Peyer's patch (tissue), 4 donors: ENCODE data around the gene ADAP1. TPM values are rescaled to one million over a fixed set of nuclear protein-coding genes. Genes with fewer than 3 reads are reported as not detected.
A peak's percentile ranks its signal among the peaks of the same experiment; 100 is the strongest.

Source experiments
- DNase-seq, 3 donors: peaks; one replicate each; pipeline ENCODE4 v3.0.0-alpha.2; 2017 to 2019
- H3K27ac ChIP-seq, 4 donors: fragments of 200-600 bp; sonication (generic); one replicate each; pipeline ENCODE4 v1.5.1; 2016 to 2019
- H3K27me3 ChIP-seq, 2 donors: fragments of 200-600 bp; sonication (generic); one replicate each; pipeline ENCODE4 v1.5.1; 2019
- H3K36me3 ChIP-seq, 3 donors: fragments of 200-600 bp; sonication (generic); one replicate each; pipeline ENCODE4 v1.5.1; 2016 to 2019
- H3K4me1 ChIP-seq, 4 donors: fragments of 200-600 bp; sonication (generic); one replicate each; pipeline ENCODE4 v1.5.1; 2016 to 2019
- H3K4me3 ChIP-seq, 4 donors: fragments of 200-600 bp; sonication (generic); 1 replicate in 3 of 4; 2 replicates in 1 of 4; pipeline ENCODE4 v1.5.1; 2016 to 2019; ENCODE audit warnings: mild to moderate bottlenecking in 1 of 4
- H3K9me3 ChIP-seq, 4 donors: fragments of 200-600 bp; sonication (generic); one replicate each; pipeline ENCODE4 v1.5.1; 2016 to 2019; ENCODE audit warnings: mild to moderate bottlenecking in 1 of 4
- POLR2A ChIP-seq, 2 donors: fragments of 450-650 bp; IDR thresholded peaks; one replicate each; pipeline ENCODE4 v1.5.1; 2017; ENCODE audit warnings: antibody characterized with exemption in 2 of 2, mild to moderate bottlenecking in 2 of 2, moderate library complexity in 2 of 2
- total RNA-seq, 4 donors: library from RNA; depleted of rRNA; stranded (reverse); fragments of >200 nt; gene quantifications; one replicate each; pipeline ENCODE4 v1.1.0, GENCODE V29; 2016
- TF ChIP-seq, protein P1 (sequence below), 6 experiments: fragments of 450-650 bp in 4 of 6; fragments of 200-600 bp in 2 of 6; sonication (generic) in 1 of 6; IDR thresholded peaks; one replicate each; pipeline ENCODE4 v1.5.1; 2017 to 2019; ENCODE audit warnings: antibody characterized with exemption in 6 of 6, mild to moderate bottlenecking in 3 of 6, moderate library complexity in 1 of 6

ADAP1 gene
- total RNA-seq, 4 donors from 2014 or later: 102 to 146 (median 133) TPM

- no peak for DNase-seq
- peaks cover 0 to 37% (median 7%) of the 10 kb centered on the region in 4 donors for H3K4me1 ChIP-seq
- no peak for TF ChIP-seq POLR2A (IDR thresholded peaks at IDR 0.05)
- TF ChIP-seq, protein P1, sequence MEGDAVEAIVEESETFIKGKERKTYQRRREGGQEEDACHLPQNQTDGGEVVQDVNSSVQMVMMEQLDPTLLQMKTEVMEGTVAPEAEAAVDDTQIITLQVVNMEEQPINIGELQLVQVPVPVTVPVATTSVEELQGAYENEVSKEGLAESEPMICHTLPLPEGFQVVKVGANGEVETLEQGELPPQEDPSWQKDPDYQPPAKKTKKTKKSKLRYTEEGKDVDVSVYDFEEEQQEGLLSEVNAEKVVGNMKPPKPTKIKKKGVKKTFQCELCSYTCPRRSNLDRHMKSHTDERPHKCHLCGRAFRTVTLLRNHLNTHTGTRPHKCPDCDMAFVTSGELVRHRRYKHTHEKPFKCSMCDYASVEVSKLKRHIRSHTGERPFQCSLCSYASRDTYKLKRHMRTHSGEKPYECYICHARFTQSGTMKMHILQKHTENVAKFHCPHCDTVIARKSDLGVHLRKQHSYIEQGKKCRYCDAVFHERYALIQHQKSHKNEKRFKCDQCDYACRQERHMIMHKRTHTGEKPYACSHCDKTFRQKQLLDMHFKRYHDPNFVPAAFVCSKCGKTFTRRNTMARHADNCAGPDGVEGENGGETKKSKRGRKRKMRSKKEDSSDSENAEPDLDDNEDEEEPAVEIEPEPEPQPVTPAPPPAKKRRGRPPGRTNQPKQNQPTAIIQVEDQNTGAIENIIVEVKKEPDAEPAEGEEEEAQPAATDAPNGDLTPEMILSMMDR (IDR thresholded peaks at IDR 0.05): no peak
- H3K36me3 ChIP-seq: peaks cover 0 to 20% (median 0%) of the 10 kb centered on the region in 3 donors
- H3K27ac ChIP-seq: peak overlapping the region; percentile 86 to 98 (median 94)
- H3K9me3 ChIP-seq: no peaks in the 10 kb centered on the region
- peak overlapping the region; percentile 87 to 100 (median 94) for H3K4me3 ChIP-seq
- no peaks in the 10 kb centered on the region for H3K27me3 ChIP-seq
Measured at GRCh38 chr7:876972-877311, 77.5 kb downstream of the ADAP1 start.

GRCh38 chr7:876077-876971, 78.2 kb downstream of the ADAP1 start, which contains the start of gene GET4:
Gene GET4 (plus strand): TSS chr7:876554. CDS start chr7:876646, 92 bp downstream.
- H3K4me1 ChIP-seq: peaks cover 0 to 37% (median 7%) of the 10 kb centered on the region in 4 donors

GRCh38 chr7:875476-876076, 78.9 kb downstream of the ADAP1 start:
- Histone ChIP-seq H3K27ac (peak overlapping the region; percentile 69 to 95 (median 78)), H3K36me3 (peaks cover 0 to 34% (median 0%) of the 10 kb centered on the region in 3 donors), H3K9me3 (no peaks in the 10 kb centered on the region), H3K4me3 (peak overlapping the region; percentile 37 to 94 (median 50)), H3K4me1 (peaks cover 0 to 33% (median 7%) of the 10 kb centered on the region in 4 donors), H3K27me3 (no peaks in the 10 kb centered on the region)
- TF ChIP-seq, protein P1 (IDR thresholded peaks at IDR 0.05): no peak
- TF ChIP-seq POLR2A (IDR thresholded peaks at IDR 0.05): no peak
- DNase-seq: peak in 1 of 3 donors; percentile 61

More at GRCh38 chr7:876077-876971, 78.2 kb downstream of the ADAP1 start, which contains the start of gene GET4:
- H3K27me3 ChIP-seq: no peaks in the 10 kb centered on the region
- DNase-seq: peak; percentile 95 to 98 (median 97)
- H3K27ac ChIP-seq: peak within 1 kb of the TSS; percentile 86 to 98 (median 94)
- H3K9me3 ChIP-seq: no peaks in the 10 kb centered on the region
- H3K4me3 ChIP-seq: peak within 1 kb of the TSS; percentile 87 to 100 (median 94)
- peak; percentile 51 to 84 for TF ChIP-seq POLR2A (IDR thresholded peaks at IDR 0.05)
- TF ChIP-seq, protein P1 (IDR thresholded peaks at IDR 0.05): peak in 4 of 6 experiments; percentile 27 to 50 (median 37)
- H3K36me3 ChIP-seq: peaks cover 0 to 26% (median 0%) of the 10 kb centered on the region in 3 donors

- Histone ChIP-seq H3K9me3 (no peaks in the 10 kb centered on the region), H3K27me3 (no peaks in the 10 kb centered on the region), H3K4me3 (no peak overlapping the region), H3K36me3 (peaks cover 0 to 38% (median 0%) of the 10 kb centered on the region in 3 donors), H3K27ac (no peak overlapping the region), H3K4me1 (peaks cover 0 to 33% (median 7%) of the 10 kb centered on the region in 4 donors)
- TF ChIP-seq, protein P1 (IDR thresholded peaks at IDR 0.05): no peak
- TF ChIP-seq POLR2A (IDR thresholded peaks at IDR 0.05): no peak
- no peak for DNase-seq
Measured at GRCh38 chr7:875051-875450, 79.4 kb downstream of the ADAP1 start.

DNA sequence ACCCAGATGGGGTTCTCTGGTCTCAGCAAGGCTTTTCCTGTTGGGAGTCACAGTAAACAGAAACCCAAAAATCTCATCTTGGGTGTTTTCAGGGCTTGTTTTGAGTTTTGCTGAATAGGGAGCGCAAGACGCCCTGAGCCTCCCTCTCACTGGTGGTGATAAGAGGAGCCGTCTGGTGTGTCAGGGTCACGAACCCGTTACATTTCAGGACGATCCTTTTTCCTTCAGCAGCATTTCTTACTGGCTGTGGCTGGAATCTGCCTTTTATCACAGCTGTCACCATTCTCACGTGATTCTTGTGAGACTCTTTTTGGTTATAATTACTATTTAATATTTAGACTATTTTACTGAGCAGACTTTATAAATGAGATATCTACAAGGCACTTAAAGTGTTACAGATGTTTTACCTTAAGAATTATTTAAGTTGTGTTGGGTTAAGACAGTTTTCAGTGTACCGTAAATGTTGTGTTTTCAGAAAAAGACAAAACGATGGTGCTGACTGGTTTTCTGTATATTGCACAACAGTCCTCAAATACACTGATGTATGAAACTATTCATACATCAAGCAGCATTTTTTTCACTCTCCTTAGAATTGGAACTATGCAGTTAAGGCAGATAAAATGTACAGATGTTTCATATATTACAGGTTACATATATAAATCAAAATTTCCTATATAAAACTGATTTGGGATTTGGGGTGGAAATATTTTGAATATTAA, 80.3 kb downstream of the ADAP1 start:
- H3K4me3 ChIP-seq: no peak overlapping the region
- H3K4me1 ChIP-seq: peaks cover 0 to 30% (median 7%) of the 10 kb centered on the region in 4 donors
- no peaks in the 10 kb centered on the region for H3K9me3 ChIP-seq
- H3K27me3 ChIP-seq: no peaks in the 10 kb centered on the region
- no peak for DNase-seq
- peak overlapping the region; percentile 18 to 76 (median 30) for H3K27ac ChIP-seq
- no peak for TF ChIP-seq POLR2A (IDR thresholded peaks at IDR 0.05)
- TF ChIP-seq, protein P1 (IDR thresholded peaks at IDR 0.05): no peak
- peaks cover 0 to 42% (median 0%) of the 10 kb centered on the region in 3 donors for H3K36me3 ChIP-seq
